Cardiac muscle cell (in vitro differentiated cells and primary cell): Measurements from ENCODE around the gene PPIL4. TPM values are rescaled to one million over a fixed set of nuclear protein-coding genes. Genes with fewer than 3 reads are reported as not detected.
A peak's percentile ranks its signal among the peaks of the same experiment; 100 is the strongest.

Experiments used
- DNase-seq, 2 donors: peaks; one replicate each; pipeline versions ENCODE4 v3.0.0 to v3.0.0-alpha.2; 2010 to 2017; ENCODE audit warnings: low read depth in 1 of 2, low spot score in 1 of 2
- H3K27ac ChIP-seq: fragments of 200-600 bp; sonication (generic); 2 replicates; pipeline ENCODE4 v1.5.1; 2016
- H3K27me3 ChIP-seq: fragments of 200-600 bp; sonication (generic); 2 replicates; pipeline ENCODE4 v1.6.0; 2016; ENCODE audit warnings: control low read depth
- H3K36me3 ChIP-seq: fragments of 200-600 bp; sonication (generic); 2 replicates; pipeline ENCODE4 v1.5.1; 2016; ENCODE audit warnings: control low read depth
- H3K4me1 ChIP-seq: fragments of 200-600 bp; sonication (generic); 2 replicates; pipeline ENCODE4 v1.8.1; 2017; ENCODE audit warnings: low read depth, mild to moderate bottlenecking, mixed run types
- H3K4me3 ChIP-seq: fragments of 200-600 bp; sonication (generic); 2 replicates; pipeline ENCODE4 v1.5.1; 2016; ENCODE audit warnings: mild to moderate bottlenecking
- H3K9me3 ChIP-seq: fragments of 200-600 bp; sonication (generic); 2 replicates; pipeline ENCODE4 v1.5.1; 2017; ENCODE audit warnings: low read depth, mild to moderate bottlenecking, control low read depth
- polyA plus RNA-seq: library from polyadenylated mRNA; unstranded; fragments of >200 nt; fragmentation: Nextera tagmentation; extraction: Ambion mirVana; gene quantifications from 2 replicates; pipeline ENCODE4 v1.2.1, GENCODE V29; 2016
- total RNA-seq: library from RNA; depleted of rRNA; stranded (reverse); fragments of >200 nt; gene quantifications from 2 replicates; pipeline ENCODE4 v1.2.3, GENCODE V29; 2016
- TF ChIP-seq, protein P1 (sequence below): IDR thresholded peaks from 2 replicates; pipeline ENCODE4 v1.5.1; 2012; ENCODE audit warnings: low read depth, mild to moderate bottlenecking, low read length

The PPIL4 gene
- total and polyA plus RNA-seq, 2 experiments from 2014 or later, result 29.5 to 33.1 TPM

DNA sequence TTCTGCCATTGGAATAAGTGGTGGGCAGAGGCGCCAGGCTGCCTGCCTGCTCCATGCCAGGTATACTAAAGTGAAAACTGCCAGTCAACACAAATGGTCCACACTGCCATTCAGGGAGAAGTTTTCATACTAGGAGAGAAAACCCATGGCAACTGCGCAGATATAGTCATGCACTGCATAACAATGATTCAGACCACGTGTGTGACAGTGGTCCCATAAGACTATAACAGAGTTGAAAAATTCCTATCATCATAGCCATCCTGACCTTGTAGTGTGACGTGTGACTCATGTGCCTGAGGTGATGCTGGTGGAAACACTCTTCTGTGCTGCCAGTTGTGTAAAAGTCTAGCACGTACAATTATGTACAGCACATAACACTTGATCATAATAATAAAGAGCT is 86.1 kb downstream of the PPIL4 start:
- TF ChIP-seq, protein P1, sequence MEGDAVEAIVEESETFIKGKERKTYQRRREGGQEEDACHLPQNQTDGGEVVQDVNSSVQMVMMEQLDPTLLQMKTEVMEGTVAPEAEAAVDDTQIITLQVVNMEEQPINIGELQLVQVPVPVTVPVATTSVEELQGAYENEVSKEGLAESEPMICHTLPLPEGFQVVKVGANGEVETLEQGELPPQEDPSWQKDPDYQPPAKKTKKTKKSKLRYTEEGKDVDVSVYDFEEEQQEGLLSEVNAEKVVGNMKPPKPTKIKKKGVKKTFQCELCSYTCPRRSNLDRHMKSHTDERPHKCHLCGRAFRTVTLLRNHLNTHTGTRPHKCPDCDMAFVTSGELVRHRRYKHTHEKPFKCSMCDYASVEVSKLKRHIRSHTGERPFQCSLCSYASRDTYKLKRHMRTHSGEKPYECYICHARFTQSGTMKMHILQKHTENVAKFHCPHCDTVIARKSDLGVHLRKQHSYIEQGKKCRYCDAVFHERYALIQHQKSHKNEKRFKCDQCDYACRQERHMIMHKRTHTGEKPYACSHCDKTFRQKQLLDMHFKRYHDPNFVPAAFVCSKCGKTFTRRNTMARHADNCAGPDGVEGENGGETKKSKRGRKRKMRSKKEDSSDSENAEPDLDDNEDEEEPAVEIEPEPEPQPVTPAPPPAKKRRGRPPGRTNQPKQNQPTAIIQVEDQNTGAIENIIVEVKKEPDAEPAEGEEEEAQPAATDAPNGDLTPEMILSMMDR, result no peak
- DNase-seq, result no peak
- Histone ChIP-seq H3K9me3 (no peaks in the 10 kb centered on the region), H3K4me3 (no peak overlapping the region), H3K36me3 (no peaks in the 10 kb centered on the region), H3K27me3 (no peaks in the 10 kb centered on the region), H3K27ac (no peak overlapping the region), H3K4me1 (no peaks in the 10 kb centered on the region)

DNA sequence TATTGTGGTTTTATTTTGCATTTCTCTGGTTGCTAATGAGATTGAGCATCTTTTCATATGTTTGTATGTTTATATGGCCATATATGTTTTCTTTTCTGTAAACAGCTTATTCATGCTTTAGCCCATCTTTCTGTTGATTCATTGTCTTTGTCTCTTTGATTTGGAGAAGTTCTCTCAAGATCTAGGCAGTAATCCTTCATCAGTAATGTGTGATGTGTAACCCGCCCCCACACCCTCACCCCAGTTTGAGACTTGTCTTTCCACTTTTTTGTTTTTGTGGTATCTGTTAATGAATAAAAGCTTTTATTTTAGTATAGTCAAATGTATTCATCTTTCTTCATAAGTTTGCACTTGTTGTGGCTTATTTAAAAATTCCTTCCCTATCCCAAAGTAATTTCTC is 87.0 kb downstream of the PPIL4 start:
- H3K4me1 ChIP-seq, result no peaks in the 10 kb centered on the region
- H3K4me3 ChIP-seq, result no peak overlapping the region
- no peaks in the 10 kb centered on the region for H3K27me3 ChIP-seq
- no peaks in the 10 kb centered on the region for H3K36me3 ChIP-seq
- TF ChIP-seq, protein P1, result no peak
- H3K9me3 ChIP-seq, result no peaks in the 10 kb centered on the region
- no peak overlapping the region for H3K27ac ChIP-seq
- no peak for DNase-seq

DNA sequence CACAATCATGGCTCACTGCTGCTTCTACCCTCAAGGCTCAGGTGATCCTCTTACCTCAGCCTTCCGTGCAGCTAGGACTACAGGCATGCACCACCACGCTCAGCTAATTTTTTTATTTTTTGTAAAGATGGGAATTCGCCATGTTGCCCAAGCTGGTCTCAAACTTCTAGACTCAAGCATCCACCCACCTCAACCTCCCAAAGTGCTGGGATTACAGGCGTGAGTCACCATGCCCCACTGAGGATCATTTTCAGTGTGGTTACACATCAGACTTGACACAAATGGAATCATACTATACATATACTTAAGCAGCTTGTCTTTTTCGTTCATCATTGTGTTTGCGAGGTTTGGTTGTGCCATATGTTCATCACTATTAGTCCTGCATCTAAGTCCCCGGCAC is 87.6 kb downstream of the PPIL4 start:
- DNase-seq, result no peak
- Histone ChIP-seq H3K9me3 (no peaks in the 10 kb centered on the region), H3K4me3 (no peak overlapping the region), H3K27ac (no peak overlapping the region), H3K4me1 (no peaks in the 10 kb centered on the region), H3K36me3 (no peaks in the 10 kb centered on the region), H3K27me3 (no peaks in the 10 kb centered on the region)
- TF ChIP-seq, protein P1, result no peak

DNA sequence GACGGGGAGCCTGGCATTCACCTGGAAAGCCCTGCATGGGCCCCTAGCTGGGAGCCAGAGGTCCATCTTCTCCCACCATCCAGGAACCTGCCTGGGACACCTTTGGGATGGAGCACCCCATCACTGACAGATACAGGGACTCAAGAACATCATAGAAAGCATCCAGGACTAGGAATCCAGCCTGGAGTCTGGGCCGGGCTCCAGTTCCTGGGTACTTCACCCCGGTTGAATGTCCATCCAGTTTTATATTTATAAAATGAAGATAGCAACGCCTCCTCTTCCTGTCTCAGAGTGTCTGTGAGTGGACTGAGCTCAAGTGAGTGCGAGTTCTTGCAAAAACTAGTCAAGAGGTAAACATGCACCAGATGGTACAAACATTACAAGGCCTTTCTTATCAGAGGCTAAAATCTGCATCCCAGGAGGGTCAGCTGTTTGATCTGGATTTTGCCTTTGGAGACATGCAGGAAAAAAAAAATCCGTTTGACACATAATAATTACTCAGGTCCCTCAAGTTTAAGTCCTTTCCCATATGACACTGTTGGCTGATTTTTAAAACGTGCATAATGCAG is 88.4 kb downstream of the PPIL4 start:
- Histone ChIP-seq H3K27ac (no peak overlapping the region), H3K36me3 (no peaks in the 10 kb centered on the region)

DNA sequence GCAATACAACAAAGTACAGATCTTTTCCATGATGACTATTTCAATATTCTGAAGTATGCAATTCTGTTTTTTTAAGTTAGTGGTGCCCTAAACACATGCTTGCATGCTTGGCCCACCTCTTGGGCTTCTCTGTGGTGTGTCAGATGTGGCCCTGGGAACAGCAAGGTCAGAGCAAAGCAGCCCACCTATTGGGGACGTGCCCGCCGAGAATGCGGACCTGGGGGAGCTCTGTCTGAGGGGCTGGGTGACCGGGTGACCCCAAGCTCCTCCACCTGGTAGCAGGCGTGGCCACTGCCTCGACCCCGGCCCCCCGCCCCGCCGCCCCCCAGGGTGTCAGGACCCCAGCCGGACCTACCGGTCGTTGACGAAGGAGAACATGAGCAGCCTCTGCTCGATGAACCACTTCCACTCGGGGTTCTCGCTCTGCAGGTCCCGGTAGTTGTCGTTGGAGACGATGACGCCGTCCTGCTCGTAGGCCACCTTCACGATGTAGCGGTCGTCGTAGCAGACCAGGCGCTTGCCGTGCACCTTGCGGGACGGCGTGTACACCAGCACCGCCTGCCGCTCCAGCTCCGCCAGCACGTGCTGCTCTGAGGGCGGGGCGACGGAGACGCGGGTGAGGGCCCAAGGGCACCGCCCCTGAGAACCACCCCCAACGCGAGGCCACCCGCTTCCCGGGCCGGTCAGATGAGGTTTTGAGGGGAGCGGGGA is 89.4 kb downstream of the PPIL4 start:
- TF ChIP-seq, protein P1, result no peak
- no peak for DNase-seq
- Histone ChIP-seq H3K36me3 (no peaks in the 10 kb centered on the region), H3K9me3 (no peaks in the 10 kb centered on the region), H3K27ac (no peak overlapping the region), H3K4me1 (no peaks in the 10 kb centered on the region), H3K27me3 (peaks cover 14% of the 10 kb centered on the region), H3K4me3 (no peak overlapping the region)

More for the DNA sequence above, 88.4 kb downstream of the PPIL4 start:
- Histone ChIP-seq H3K9me3 (no peaks in the 10 kb centered on the region), H3K27me3 (peaks cover 5% of the 10 kb centered on the region), H3K4me1 (no peaks in the 10 kb centered on the region), H3K4me3 (no peak overlapping the region)
- TF ChIP-seq, protein P1, result no peak
- DNase-seq, result peak in 1 of 2 donors; percentile 35
